ENCODE measurements around the gene EXOC2. TPM values are rescaled to one million over a fixed set of nuclear protein-coding genes. Genes with fewer than 3 reads are reported as not detected.

Gene EXOC2
- total and polyA plus RNA-seq, 10 of the 15 experiments (the other 5 are each of a cell fraction or from before 2014, with no cell fraction given), result 8.7 to 32.8 (median 20.7) TPM

DNA sequence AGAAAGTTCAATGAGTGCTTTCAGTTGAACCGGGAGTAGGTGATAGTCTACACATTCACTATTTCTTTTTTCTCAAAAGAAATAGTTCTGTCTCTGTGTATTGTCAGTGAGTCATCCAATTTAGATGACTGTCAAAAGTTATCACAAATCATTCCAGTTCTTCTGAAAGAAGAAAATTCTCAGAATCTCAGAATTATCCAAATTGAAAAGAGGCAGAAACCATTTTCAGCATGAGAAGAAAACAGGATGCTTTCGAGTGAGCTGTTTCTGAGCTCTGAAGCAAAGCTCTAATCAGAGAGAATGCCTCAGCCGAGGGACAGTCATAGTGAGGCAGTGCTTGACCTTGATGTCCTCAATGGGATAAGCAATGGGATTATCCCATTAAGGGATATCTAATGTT is 134.0 kb downstream of the EXOC2 start (continued):
- TF ChIP-seq PRDM15 (CRISPR knock-in tag; IDR thresholded peaks at IDR 0.05), result no peak
- no peak for TF ChIP-seq POLR2AphosphoS2 (IDR thresholded peaks at IDR 0.05; ENCODE audit: low read depth, low read length)
- no peak for TF ChIP-seq REST (IDR thresholded peaks at IDR 0.05; ENCODE audit: low read depth, low read length)

DNA sequence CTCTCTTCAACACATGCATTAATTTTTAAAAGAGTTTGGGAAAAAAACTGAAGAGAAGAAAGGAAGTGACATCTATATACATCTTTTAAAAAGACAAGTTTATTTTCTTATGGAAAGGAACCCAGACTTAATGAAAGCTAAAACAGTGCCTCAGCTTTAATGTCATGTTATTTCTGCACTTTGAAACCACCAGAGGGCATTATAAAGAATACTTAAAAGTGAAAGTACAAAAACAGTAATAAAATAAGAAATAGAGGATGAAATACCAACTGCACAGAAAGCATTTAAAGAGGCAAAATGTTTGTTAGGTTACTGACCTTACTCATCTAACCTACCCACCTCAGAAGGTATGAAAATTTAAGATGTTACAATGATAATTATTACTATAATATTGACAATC is 134.8 kb downstream of the EXOC2 start:
- FAIRE-seq, result peak; percentile 7
- TF ChIP-seq ETV6 (conservative IDR thresholded peaks at IDR 0.05 in 1 of 2, IDR thresholded peaks at IDR 0.05 in 1 of 2; ENCODE audit: borderline replicate concordance in 1 of 2, low read depth in 1 of 2), result no peak
- 0 out of 2 replicates have a peak, but pooled peaks have one; percentile 12 for TF ChIP-seq RAD21 (IDR thresholded peaks at IDR 0.05; ENCODE audit: insufficient read depth, low read depth, low read length)
- TF ChIP-seq IRF5 (IDR thresholded peaks at IDR 0.05; ENCODE audit: borderline replicate concordance), result no peak
- TF ChIP-seq MXI1 (IDR thresholded peaks at IDR 0.05; ENCODE audit: low read depth, low read length), result no peak
- TF ChIP-seq SMC3 (IDR thresholded peaks at IDR 0.05; ENCODE audit: borderline replicate concordance, low read length), result peak; percentile 20; the same call in 1 of the 2 replicates
- TF ChIP-seq YY1 (IDR thresholded peaks at IDR 0.05; ENCODE audit: low read depth, low read length), result no peak
- no peak for TF ChIP-seq JUNB (IDR thresholded peaks at IDR 0.05)
- no peak for TF ChIP-seq SRF (IDR thresholded peaks at IDR 0.05; ENCODE audit: low read depth in 2 of 2, low read length in 2 of 2)
- TF ChIP-seq GATAD2B (conservative IDR thresholded peaks at IDR 0.05; ENCODE audit: low read depth), result no peak
- no peak for TF ChIP-seq ATF7 (IDR thresholded peaks at IDR 0.05; ENCODE audit: low read depth)
- TF ChIP-seq SMARCA5 (IDR thresholded peaks at IDR 0.05), result no peak
- no peak for TF ChIP-seq ZNF274 (IDR thresholded peaks at IDR 0.05; ENCODE audit: insufficient read depth, insufficient read length)

More for the DNA sequence above, 134.8 kb downstream of the EXOC2 start:
- Histone ChIP-seq H2AFZ (ENCODE audit: control insufficient read depth, low read depth, low read length) (no peak overlapping the region), H3K9ac (ENCODE audit: control insufficient read depth, insufficient read depth, low read length) (no peak overlapping the region), H3K27me3 (replicated peaks in 1 of 2; ENCODE audit: control insufficient read depth in 2 of 2, insufficient read depth in 2 of 2, low read length in 1 of 2) (no peaks in the 10 kb centered on the region), H3K36me3 (ENCODE audit: control insufficient read depth in 2 of 2, insufficient read depth in 2 of 2, low read length in 1 of 2) (peaks cover 5 to 6% of the 10 kb centered on the region in 2 experiments), H4K20me1 (ENCODE audit: control insufficient read depth, insufficient read depth) (no peaks in the 10 kb centered on the region), H3K4me2 (ENCODE audit: control insufficient read depth, insufficient read depth) (no peak overlapping the region), H3K9me3 (replicated peaks; ENCODE audit: control insufficient read depth, insufficient read depth, low read length) (no peaks in the 10 kb centered on the region), H3K4me1 (ENCODE audit: control insufficient read depth, insufficient read depth, low read length) (no peaks in the 10 kb centered on the region), H3K4me3 (no peak overlapping the region), H3K27ac (ENCODE audit: control insufficient read depth, insufficient read depth) (no peak overlapping the region), H3K79me2 (ENCODE audit: control insufficient read depth, insufficient read depth, low read length) (no peaks in the 10 kb centered on the region)
- RAD21 ChIA-PET (ENCODE audit: unreplicated experiment), result interaction anchor here (0.6 kb wide), 1 partner anchor 169 kb away, joined by 3 read pairs; no protein-coding TSS in a partner anchor
- CTCF ChIA-PET, result interaction anchor here (0.7 to 2.0 kb wide), 5 partner anchors 12 to 149 kb away, joined by 3 to 4 read pairs (median 3); no protein-coding TSS in a partner anchor
- SMC1A ChIA-PET (ENCODE audit: uncharacterized antibody, unreplicated experiment), result interaction anchor here (1.0 to 1.3 kb wide), 2 partner anchors 164 to 331 kb away, joined by 3 read pairs; no protein-coding TSS in a partner anchor
- POLR2A ChIA-PET, result no interaction called here
- no TSS peak for BruUV-seq (replicated peaks)
- DNase-seq (ENCODE audit: low read depth, low spot score) (no peak), ATAC-seq (0 out of 3 replicates have a peak, but pooled peaks have one; percentile 22)
- intact Hi-C loops (cut with micrococcal nuclease; ENCODE audit: unreplicated experiment) (no loop called here), in situ Hi-C loops (cut with MboI) (no loop called here)
